ENCODE measurements around the gene GAB3.

DNA sequence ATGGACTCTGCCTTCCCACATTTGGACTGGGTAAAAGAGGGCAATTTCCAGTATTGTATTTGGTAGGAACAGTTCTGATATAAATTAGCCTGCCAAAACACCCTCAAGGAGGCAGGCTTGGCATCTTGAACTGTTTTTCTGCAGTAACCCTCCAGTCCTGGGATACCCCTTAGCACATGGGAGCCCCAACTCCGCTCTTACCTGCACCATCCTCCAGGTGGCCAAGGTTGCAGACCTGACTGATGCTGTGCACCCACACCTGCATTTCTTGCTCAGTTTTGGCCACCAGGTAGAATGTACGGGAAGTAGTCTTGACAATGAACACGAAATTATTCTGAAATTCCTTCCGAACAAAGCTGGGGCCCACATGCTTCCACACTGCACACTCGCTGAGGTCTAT is 35.1 kb downstream of the GAB3 start:
- TF ChIP-seq, protein P1, sequence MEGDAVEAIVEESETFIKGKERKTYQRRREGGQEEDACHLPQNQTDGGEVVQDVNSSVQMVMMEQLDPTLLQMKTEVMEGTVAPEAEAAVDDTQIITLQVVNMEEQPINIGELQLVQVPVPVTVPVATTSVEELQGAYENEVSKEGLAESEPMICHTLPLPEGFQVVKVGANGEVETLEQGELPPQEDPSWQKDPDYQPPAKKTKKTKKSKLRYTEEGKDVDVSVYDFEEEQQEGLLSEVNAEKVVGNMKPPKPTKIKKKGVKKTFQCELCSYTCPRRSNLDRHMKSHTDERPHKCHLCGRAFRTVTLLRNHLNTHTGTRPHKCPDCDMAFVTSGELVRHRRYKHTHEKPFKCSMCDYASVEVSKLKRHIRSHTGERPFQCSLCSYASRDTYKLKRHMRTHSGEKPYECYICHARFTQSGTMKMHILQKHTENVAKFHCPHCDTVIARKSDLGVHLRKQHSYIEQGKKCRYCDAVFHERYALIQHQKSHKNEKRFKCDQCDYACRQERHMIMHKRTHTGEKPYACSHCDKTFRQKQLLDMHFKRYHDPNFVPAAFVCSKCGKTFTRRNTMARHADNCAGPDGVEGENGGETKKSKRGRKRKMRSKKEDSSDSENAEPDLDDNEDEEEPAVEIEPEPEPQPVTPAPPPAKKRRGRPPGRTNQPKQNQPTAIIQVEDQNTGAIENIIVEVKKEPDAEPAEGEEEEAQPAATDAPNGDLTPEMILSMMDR (IDR thresholded peaks at IDR 0.05 in 4 of 5, conservative IDR thresholded peaks at IDR 0.05 in 1 of 5), result no peak
- no peak for TF ChIP-seq POLR2A (IDR thresholded peaks at IDR 0.05)

All from gastrocnemius medialis (tissue), 4 donors.